Motor neuron (in vitro differentiated cells): ENCODE data around the gene REC114. TPM values are rescaled to one million over a fixed set of nuclear protein-coding genes. Genes with fewer than 3 reads are reported as not detected.

Experiments used
- ATAC-seq, 8 experiments: fragments of 200-7000 bp; cut with Tn5 transposase; replicated peaks in 6 of 8; 2 replicates each; pipeline ENCODE4 v1.8.0; 2021; ENCODE audit warnings: mild to moderate bottlenecking in 8 of 8, moderate library complexity in 8 of 8
- H3K27ac ChIP-seq, 2 donors: fragments of 250-450 bp; sonication (Bioruptor Pico); 2 replicates each; pipeline ENCODE4 v1.9.0; 2021; ENCODE audit warnings: antibody characterized with exemption in 2 of 2, mild to moderate bottlenecking in 2 of 2, moderate library complexity in 1 of 2
- H3K4me1 ChIP-seq, 2 donors: fragments of 250-450 bp; sonication (Bioruptor Pico); replicated peaks in 1 of 2; 2 replicates each; pipeline ENCODE4 v1.6.1; 2021; ENCODE audit warnings: antibody characterized with exemption in 2 of 2, mild to moderate bottlenecking in 2 of 2, moderate library complexity in 1 of 2
- H3K4me3 ChIP-seq, 5 donors: fragments of 250-450 bp; sonication (Bioruptor Pico); 2 replicates each; pipeline ENCODE4 v1.9.0; 2021; ENCODE audit warnings: antibody characterized with exemption in 5 of 5, mild to moderate bottlenecking in 5 of 5, moderate library complexity in 4 of 5
- WGBS, 10 experiments: fragments of 450-650 bp; shearing (Covaris generic); methylation state at CpG; one replicate each; pipeline ENCODE4 v1.0.0; 2022; 5-methylcytosine and 5-hydroxymethylcytosine counted together
- in situ Hi-C, 9 experiments: fragments of 400-800 bp; cut with MboI; loops; one replicate each; pipeline ENCODE4 v1.15.0; 2021; ENCODE audit warnings: low sequenced_read_pairs in 9 of 9, low pct_unique_long_range_greater_than_20kb in 2 of 9; ENCODE audit not compliant: unreplicated experiment in 9 of 9
- total RNA-seq, 8 experiments: library from RNA; unstranded; fragments of 300-600 nt; gene quantifications; 2 replicates each; pipeline versions ENCODE4 v1.2.3 to v1.2.4, GENCODE V29; 2022

The REC114 gene
- total RNA-seq, 8 experiments from 2014 or later, result not detected

DNA sequence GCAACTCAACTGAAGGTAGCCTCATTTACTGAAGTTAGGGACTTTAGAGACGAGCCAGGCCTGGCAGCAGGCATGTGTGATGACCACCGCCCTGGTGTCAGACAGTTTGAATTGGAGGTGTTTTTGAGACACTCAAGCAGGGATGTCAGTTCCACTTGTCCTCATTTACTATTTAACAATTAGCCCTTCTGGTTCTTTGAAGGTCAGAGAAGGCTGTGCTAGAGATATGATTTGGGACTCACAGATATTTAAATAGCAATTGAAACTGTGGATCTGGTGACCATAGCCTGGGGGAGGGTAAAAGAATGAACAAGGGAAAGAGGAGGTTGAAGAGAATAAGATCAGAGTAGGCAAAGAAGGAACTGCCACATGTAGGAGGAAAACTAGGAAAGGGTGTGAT is 74.6 kb downstream of the REC114 start:
- 68 to 100% (median 92%) methylated on average over 1 to 2 of the region's 2 CpGs; no CpG with 5 or more reads in 4 of the 10 experiments for WGBS, 10 experiments
- Histone ChIP-seq H3K4me1 (no peaks in the 10 kb centered on the region), H3K27ac (no peak overlapping the region), H3K4me3 (no peak overlapping the region)
- in situ Hi-C loops, result no loop called here
- ATAC-seq, result no peak

DNA sequence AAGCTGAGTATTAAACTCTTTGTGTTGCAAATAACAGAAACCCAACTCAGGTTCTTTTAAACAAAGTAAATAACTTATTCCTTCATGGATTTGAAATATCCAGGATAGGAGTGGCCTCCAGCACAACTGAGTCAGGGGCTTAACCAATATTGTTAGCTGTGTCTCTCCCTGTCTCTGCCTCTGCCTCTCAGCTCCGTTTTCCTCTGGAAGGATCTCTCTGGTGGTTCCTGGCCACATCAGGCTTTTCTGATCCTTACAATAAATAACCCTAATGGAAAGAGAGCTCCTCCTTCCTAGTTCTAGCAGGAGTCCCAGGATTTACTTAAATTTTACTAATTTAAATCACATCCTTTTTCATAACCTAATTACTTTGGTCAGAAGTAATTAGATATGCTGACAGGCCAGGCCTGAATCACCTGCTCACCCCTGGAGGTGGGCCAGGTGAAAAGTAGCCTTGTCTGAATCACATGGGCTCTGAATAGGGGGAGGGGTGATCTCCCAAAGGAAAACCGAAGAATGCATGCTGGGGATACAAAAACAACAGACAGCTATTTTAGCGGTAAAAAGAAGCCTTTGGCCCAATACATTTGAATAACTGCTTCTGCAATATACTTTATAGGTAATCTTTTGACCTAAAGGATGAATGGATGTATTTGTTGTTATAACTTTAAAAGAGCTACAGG is 75.4 kb downstream of the REC114 start:
- ATAC-seq, result no peak
- 17 to 71% (median 27%) methylated on average over 1 to 3 of the region's 3 CpGs; no CpG with 5 or more reads in 4 of the 10 experiments for WGBS, 10 experiments
- Histone ChIP-seq H3K4me3 (no peak overlapping the region), H3K27ac (no peak overlapping the region), H3K4me1 (no peaks in the 10 kb centered on the region)
- in situ Hi-C loops, result no loop called here

DNA sequence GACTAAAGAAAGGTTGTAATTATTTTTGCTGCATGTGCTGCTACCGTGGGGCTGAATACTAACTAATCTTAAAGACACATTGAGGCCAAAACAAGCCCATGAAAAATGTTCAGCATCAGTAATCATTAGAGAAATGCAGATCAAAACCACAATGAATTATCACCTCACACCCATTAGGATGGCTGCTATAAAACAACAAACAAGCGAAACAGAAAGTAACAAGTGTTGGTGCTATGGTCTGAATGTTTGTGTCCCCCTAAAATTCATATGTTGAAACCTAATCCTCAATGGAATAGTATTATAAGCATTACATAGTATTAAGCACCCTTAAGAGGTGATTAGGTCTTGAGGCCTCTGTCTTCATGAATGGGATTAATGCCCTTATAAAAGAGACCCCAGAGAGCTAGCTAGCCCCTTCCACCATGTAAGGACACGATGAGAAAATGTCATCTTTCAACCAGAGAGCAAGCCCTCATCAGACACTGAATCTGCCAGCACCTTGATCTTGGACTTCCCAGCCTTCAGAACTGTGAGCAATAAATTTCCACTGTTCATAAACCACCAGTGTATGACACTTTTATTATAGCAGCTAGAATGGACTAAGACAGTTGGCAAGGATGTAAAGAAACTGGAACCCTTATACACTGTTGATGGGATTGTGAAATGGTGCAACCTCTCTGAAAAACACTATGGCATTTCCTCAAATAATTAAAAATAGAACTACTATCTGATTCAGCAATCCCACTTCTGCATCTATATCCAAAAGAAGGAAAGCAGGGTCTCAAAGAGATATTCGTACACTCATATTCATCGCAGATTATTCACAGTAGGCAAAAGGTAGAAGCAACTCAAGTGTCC is 76.1 kb downstream of the REC114 start:
- no peak overlapping the region for H3K4me3 ChIP-seq
- no peak overlapping the region for H3K27ac ChIP-seq
- no peaks in the 10 kb centered on the region for H3K4me1 ChIP-seq
- 47 to 100% (median 79%) methylated on average over 1 to 4 of the region's 5 CpGs for WGBS, 10 experiments
- no peak for ATAC-seq
- in situ Hi-C loops, result no loop called here

DNA sequence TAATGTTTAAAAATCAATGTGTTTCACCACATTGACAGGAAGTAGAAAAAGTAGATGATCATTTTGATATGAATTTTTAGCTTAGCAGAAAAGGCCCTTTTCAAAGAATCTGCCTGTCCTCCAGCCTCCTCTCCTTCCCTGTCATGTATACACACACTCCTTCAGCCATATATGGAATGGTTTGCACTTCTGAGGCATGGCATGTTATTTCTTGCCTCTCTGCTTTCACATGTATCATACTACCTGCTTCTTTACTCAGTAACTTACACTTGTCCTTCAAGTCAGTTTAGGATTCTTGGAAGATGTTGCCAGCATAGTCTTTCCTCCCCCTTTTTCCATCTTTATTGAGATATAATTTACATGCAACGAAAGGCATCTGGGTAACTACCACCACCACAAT is 79.0 kb downstream of the REC114 start:
- in situ Hi-C loops, result no loop called here
- ATAC-seq, result no peak
- Histone ChIP-seq H3K27ac (no peak overlapping the region), H3K4me3 (no peak overlapping the region), H3K4me1 (no peaks in the 10 kb centered on the region)
- 13 to 100% (median 78%) methylated on average over 1 of the region's 1 CpG; no CpG with 5 or more reads in 2 of the 10 experiments for WGBS, 10 experiments

DNA sequence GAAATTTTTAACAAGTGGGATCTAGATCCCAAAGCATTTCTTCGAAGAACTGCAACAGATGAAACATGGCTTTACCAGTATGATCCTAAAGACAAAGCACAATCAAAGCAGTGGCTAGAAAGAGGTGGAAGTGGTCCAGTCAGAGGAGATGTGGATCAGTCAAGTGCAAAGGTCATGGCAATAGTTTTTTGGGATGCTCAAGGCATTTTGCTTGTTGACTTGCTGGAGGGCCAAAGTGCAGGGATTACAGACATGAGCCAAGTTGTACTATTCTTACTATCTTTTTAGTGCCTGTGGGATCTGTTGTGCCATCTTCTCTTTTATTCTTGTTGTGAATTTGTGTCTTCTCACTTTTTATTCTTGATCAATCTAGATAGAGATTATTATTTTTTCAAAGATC is 82.0 kb downstream of the REC114 start:
- Histone ChIP-seq H3K4me1 (no peaks in the 10 kb centered on the region), H3K27ac (no peak overlapping the region), H3K4me3 (no peak overlapping the region)
- no peak for ATAC-seq
- 86 to 100% (median 88%) methylated on average over 1 of the region's 1 CpG; no CpG with 5 or more reads in 6 of the 10 experiments for WGBS, 10 experiments
- in situ Hi-C loops, result loop anchor here in 1 of 9 experiments (25.0 kb wide), 1 partner anchor 213 kb away; no protein-coding TSS in a partner anchor

DNA sequence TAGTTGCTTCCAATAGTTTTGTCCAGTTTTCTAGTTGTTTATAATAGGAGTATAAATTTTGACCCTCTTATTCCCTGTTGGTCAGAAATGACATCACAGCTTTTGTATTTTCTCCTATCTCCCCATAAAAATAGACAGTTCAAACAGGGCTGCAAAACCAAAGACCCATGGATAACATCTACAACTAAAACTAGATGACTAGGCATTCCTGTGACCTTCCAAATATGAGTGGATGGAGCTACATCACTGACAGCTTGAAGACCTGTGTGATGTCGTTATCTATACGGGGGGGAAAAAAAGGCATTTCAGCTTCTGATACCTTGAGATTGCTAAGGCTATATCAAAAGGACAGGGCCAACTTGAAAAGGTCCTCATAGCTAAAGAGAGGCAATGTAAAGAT is 84.6 kb downstream of the REC114 start:
- no peak for ATAC-seq
- no peaks in the 10 kb centered on the region for H3K4me1 ChIP-seq
- WGBS, 10 experiments, result 93 to 100% (median 95%) methylated on average over 1 to 2 of the region's 2 CpGs; no CpG with 5 or more reads in 5 of the 10 experiments
- in situ Hi-C loops, result loop anchor here in 1 of 9 experiments (25.0 kb wide), 1 partner anchor 215 kb away; no protein-coding TSS in a partner anchor
- H3K4me3 ChIP-seq, result no peak overlapping the region
- H3K27ac ChIP-seq, result no peak overlapping the region

- Histone ChIP-seq H3K4me3 (no peak overlapping the region), H3K4me1 (no peaks in the 10 kb centered on the region), H3K27ac (no peak overlapping the region)
- in situ Hi-C loops, result loop anchor here in 1 of 9 experiments (25.0 kb wide), 1 partner anchor 218 kb away; no protein-coding TSS in a partner anchor
- no peak for ATAC-seq
- WGBS, 10 experiments, result 42 to 100% (median 85%) methylated on average over 1 to 3 of the region's 3 CpGs; no CpG with 5 or more reads in 2 of the 10 experiments
These were observed 87.7 kb downstream of the REC114 start for GRCh38 chr15:73530649-73531048.

GRCh38 chr15:73538123-73538522 is 95.2 kb downstream of the REC114 start:
- in situ Hi-C loops, result loop anchor here in 1 of 9 experiments (25.0 kb wide), 1 partner anchor 226 kb away; no protein-coding TSS in a partner anchor
- Histone ChIP-seq H3K27ac (no peak overlapping the region), H3K4me3 (no peak overlapping the region), H3K4me1 (no peaks in the 10 kb centered on the region)
- no peak for ATAC-seq
- 75 to 100% (median 100%) methylated on average over 1 to 2 of the region's 2 CpGs; no CpG with 5 or more reads in 2 of the 10 experiments for WGBS, 10 experiments

DNA sequence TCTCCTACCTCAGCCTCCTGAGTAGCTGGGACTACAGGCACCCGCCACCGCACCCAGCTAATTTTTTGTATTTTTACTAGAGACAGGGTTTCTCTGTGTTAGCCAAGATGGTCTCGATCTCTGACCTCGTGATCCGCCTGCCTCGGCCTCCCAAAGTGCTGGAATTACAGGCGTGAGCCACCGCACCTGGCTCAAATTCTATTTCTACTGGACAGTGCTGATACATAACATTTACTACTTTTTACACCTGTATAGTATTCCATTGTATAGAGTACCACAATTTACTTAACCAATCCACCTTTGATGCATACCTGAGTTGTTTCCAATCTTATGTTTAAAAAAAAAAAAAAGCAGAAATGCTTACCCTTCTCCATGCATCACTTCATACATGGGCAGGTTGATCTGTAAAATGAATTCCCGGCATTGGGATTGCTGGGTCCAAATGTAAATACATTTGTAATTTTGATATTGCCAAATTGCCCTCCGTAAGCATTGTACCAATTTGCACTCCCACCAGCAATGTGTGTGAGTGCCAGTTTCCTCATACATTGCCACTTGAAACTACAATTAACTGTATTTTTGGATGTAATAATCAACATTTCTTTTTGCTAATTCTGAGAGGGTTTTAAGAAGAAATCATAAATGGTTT is 95.7 kb downstream of the REC114 start:
- in situ Hi-C loops, result loop anchor here in 1 of 9 experiments (25.0 kb wide), 1 partner anchor 226 kb away; no protein-coding TSS in a partner anchor
- ATAC-seq, result no peak
- WGBS, 10 experiments, result 88 to 100% (median 96%) methylated on average over 3 to 8 of the region's 10 CpGs
- H3K27ac ChIP-seq, result no peak overlapping the region
- H3K4me3 ChIP-seq, result no peak overlapping the region
- no peaks in the 10 kb centered on the region for H3K4me1 ChIP-seq

DNA sequence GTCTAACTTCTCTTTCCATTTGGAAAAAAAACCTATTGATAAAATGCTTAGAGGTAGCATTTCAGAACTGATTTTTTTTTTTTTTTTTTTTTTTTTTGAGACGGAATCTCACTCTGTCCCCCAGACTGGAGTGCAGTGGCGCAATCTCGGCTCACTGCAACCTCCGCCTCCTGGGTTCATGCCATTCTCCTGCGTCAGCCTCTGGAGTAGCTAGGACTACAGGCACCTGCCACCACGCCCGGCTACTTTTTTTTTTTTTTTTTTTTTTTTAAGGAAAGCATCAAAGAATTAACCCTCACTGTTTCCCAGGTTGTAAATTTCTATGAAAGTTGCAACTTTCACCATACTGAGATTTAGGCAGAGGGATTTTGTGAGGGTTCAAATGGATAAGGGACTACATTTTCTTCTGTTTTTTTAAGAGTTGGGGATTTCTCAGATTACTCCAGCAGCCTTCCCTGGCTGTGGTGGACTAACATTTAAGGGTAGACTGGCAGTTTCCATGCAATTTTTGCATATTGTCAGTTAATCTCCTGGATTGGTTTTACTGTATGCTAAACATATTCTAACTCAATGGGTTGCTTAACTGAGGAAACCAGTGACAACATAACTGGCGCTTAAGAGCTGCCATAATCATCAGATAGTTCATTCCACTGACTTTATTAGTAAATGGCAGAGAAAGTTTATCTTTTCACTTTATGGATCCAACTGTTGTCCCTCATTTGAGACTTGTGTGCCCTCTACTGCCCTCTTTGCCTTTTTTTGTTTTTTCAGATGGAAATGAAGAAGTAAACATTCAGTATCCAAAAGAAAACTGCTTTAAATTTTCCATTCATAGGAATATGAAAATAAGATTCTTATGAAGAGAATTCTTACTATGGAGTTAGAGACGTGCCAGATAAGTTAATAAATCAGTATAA is 96.5 kb downstream of the REC114 start:
- no peak for ATAC-seq
- in situ Hi-C loops, result loop anchor here in 1 of 9 experiments (25.0 kb wide), 1 partner anchor 227 kb away; no protein-coding TSS in a partner anchor
- WGBS, 10 experiments, result 65 to 100% (median 89%) methylated on average over 1 to 9 of the region's 9 CpGs
- no peak overlapping the region for H3K27ac ChIP-seq
- no peak overlapping the region for H3K4me3 ChIP-seq
- H3K4me1 ChIP-seq, result no peaks in the 10 kb centered on the region

DNA sequence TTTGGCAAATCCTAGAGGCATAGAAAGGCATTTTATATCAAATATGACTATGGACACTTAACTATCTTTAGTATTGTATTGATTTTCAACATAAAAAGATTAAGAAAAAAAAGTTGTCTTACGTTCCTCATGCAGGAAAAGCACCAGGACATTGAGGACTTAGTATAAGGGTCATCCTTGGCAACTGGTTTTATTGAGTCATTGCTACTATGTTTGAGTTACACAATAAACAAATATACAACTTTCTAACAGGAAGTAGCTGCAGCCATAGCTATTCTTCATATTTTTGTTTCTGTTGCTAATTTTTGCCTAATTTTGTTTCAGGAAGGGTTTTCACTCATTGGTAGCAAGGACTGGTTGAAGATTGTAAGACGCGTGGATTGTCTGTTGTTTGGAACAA is 97.2 kb downstream of the REC114 start:
- Histone ChIP-seq H3K4me1 (no peaks in the 10 kb centered on the region), H3K27ac (no peak overlapping the region), H3K4me3 (no peak overlapping the region)
- 0 to 86% (median 70%) methylated on average over 1 to 3 of the region's 3 CpGs; no CpG with 5 or more reads in 2 of the 10 experiments for WGBS, 10 experiments
- in situ Hi-C loops, result loop anchor here in 1 of 9 experiments (25.0 kb wide), 1 partner anchor 228 kb away; no protein-coding TSS in a partner anchor
- ATAC-seq, result no peak

- in situ Hi-C loops, result loop anchor here in 1 of 9 experiments (25.0 kb wide), 1 partner anchor 229 kb away; no protein-coding TSS in a partner anchor
- no peak overlapping the region for H3K27ac ChIP-seq
- H3K4me3 ChIP-seq, result no peak overlapping the region
- H3K4me1 ChIP-seq, result no peaks in the 10 kb centered on the region
- no peak for ATAC-seq
These were observed 98.5 kb downstream of the REC114 start for GRCh38 chr15:73541479-73541878.
